ENCODE results near the gene TSACC.
"Not testable (repeated sequence)": the region's sequence is repeated elsewhere in the genome, so short reads cannot be mapped to it uniquely, and the experiment has no call there.

Gene TSACC

DNA sequence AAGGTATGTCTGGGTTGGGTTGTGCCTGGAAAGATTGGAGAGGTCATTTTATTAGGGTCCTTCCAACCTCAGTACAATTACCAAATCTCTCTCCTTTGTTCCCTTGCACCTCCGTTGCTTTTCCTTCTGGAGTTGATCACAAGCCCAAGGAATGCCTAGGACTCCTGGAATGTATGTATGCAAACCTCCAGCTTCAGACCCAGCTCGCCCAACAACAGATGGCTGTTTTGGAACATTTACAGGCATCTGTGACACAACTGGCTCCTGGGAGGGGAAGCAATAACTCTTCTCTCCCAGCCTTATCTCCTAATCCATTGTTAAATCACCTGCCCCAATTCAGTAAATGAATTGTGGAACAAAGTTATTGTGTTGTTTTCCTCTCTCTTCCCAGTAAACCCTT lies 8.3 kb downstream of the TSACC start:
- no peak for DNase-seq (ENCODE audit: low spot score)

DNA sequence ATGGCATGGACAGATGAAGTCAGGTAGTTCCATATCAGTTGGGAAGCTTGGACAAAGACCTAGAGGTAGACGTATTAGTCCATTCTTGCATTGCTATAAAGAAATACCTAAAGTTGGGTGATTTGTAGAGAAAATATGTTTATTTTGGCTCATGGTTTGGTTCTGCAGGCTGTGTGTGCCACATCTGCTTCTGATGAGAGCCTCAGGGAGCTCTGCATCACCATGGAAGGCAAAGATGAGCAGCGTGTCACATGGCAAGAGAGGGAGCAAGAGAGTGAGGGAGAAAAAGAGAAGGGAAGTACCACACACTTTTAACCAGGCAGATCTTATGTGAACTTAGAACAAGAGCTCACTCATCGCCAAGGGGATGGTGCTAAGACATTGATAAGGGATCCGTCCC lies 9.0 kb downstream of the TSACC start:
- no peak for DNase-seq (ENCODE audit: low spot score)

DNA sequence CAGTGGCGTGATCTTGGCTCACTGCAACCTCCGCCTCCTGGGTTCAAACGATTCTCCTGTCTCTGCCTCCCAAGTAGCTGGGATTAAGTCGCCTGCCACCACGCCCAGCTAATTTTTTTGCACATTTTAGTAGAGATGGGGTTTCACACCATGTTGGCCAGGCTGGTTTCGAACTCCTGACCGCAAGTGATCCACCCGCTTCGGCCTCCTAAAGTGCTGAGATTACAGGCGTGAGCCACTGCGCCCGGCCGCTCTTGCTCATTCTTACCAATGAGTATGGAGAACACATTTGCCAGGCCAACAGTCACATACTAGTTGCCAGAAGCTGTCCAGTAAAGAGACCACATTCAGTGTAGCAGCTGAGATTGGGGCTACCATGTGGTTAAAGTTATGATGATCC lies 14.2 kb downstream of the TSACC start:
- DNase-seq (ENCODE audit: low spot score): not testable (repeated sequence)

DNA sequence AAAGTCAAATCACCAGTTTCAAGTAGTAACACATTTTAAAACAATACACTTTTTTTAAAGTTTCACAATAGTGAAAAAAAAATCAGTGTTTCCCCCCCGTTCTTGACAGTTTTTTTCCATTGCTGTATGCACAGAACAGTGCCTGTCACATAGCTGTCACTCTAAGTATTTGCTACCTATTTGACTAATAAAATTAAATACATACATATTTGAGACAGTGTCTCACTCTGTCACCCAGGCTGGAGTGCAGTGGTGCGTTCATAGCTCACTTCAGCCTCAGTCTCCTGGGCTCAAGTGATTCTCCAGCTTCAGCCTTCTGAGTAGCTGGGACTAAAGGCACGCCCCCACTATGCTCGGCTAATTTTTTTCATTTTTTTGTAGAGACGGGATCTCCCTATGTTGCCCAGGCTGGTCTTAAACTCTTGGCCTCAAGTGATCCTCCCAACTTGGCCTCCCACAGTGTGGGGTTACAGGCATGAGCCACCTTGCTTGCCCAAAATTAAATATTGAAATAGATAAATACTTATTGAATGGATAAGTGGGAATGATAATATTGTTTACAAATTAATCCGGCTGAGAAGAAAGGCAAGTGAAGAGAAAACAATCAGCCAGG lies 18.0 kb downstream of the TSACC start:
- no peak for DNase-seq (ENCODE audit: low spot score)

DNA sequence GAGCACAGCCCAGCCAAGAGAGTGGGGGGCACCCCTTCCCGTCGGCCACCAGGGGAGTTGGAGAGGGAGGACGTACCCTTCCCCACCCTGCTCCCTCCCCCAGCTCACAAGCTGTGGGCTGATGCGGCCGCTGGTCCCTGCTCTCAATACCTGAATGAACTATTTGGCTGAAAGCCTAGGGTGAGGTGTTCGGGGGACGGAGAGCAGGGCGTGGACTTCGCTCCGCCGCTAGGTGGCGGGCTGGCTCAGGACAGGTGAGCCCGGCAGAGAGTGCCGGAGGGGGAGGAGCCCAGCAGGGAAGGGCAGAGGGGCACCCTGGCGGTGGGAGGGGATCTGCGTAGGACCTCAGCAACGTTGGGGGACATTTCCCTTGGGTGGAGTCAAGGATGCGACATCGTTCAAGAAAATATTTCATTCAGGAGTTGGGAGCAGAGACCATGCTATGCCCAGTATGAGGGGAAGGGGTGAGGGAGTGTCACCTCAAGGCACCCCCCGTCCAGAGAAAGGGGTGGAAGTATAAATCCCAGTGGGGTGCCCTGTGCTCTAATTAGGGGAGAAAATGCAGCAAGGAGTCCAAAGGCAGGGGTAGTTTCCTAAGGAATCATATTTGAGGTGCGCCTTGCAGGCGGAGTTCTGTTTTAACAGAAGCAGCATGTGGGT lies 18.7 kb downstream of the TSACC start:
- peak; percentile 74 for DNase-seq (ENCODE audit: low spot score)

DNA sequence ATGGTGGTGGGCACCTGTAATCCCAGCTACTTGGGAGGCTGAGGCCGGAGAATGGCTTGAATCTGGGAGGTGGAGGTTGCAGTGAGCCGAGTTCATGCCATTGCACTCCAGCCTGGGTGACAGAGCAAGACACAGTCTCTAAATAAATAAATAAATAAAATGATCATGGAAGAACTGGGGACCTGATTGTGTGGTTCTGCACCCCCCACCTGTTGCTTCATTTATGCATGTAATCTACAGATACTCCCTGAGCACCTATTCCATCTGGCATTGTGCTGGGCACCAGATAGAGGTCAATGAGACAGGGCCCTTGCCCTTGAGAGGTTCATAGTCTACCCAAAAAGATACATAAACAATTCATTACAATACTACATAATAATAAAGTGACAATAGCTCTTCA lies 19.7 kb downstream of the TSACC start:
- no peak for DNase-seq (ENCODE audit: low spot score)

DNA sequence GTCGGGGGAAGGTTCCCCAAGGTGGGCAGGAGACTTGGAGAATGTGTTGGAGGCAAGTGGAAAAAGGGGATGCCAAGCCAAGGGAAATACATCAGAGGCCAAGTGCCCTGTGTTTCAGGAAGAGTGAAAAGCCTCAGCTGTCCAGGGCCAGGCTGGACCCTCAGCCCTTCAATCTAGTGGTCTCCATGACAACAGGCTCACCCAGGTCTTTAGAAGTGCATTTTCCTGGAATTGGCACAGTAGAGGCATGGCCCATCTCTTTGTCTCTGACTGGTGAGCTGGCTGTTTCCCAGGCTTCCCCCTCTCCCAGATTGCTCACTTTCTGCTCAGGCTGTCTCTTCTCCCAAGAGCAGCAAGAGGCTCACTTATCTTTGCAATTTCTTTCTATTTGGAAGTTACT lies 20.3 kb downstream of the TSACC start:
- no peak for DNase-seq (ENCODE audit: low spot score)

DNA sequence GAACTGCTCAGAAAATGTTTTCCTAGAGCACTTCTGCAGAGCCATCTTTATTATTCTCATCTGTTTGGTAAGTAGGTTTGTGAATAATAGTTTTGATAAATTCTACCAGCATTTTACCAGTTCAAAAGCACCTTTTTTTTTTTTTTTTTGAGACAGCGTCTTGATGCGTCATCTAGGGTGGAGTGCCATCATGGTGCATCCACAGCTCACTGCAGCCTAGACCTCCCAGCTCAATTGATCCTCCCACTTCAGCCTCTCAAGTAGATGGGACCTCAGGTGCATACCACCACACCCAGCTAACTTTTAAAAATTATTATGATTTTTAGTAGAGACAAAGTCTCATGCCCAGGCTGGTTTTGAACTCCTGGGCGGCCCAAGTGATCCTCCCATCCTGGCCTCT lies 20.9 kb downstream of the TSACC start:
- DNase-seq (ENCODE audit: low spot score): no peak

DNA sequence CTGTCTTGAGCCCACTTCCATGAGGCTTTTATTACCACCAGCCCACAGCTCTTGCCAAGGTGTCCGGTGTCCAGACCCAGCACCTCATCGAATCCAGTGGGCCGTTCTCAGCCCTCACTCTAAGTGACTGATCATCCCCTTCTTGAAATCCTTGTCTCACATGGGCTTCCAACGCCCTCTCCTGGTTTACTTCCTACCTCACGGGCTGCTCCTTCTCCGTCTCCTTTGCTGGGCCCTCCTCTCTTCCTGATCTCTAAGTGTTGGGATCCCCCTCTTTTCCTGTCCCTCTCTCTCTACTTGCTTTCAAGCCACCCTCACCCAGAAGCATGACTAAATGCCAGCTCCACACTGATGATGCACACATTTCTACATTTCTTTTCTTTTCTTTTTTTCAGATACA lies 21.6 kb downstream of the TSACC start:
- DNase-seq (ENCODE audit: low spot score): no peak

DNA sequence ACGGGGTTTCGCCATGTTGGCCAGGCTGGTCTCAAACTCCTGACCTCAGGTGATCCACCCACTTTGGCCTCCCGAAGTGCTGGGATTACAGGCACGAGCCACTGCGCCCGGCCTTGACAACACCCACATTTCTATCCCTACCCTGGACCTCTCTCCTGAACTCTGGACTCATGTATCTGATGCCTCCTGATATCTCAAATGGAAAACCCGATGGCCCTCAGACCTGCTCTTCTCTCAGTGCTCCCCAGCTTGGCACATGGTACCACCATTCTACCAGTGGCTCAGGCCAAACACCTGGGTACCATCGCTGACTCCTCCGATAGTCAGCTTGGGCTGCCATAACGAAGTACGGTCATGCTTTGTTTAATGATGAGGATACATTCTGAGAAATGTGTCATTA lies 22.2 kb downstream of the TSACC start:
- no peak for DNase-seq (ENCODE audit: low spot score)

DNA sequence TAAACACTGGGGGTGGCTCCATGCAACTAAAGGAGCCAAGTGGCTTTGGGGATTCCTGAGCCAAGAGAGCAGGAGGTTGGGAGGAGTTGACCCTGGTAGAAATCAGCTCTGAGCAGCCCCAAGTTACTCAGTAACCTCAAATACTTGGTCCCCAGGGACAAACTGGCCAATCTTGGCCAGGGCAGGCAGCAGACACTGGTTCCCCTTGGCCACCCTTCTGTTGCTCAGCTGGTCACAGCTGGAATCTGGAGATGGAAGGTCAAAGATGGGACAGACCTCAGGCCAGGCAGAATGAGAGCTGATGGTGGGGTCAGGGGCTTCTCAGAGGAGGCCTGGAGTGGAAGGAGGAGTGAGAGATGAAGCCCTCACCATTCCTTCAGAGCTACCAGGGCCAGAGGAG lies 27.4 kb downstream of the TSACC start:
- no peak for DNase-seq (ENCODE audit: low spot score)

DNA sequence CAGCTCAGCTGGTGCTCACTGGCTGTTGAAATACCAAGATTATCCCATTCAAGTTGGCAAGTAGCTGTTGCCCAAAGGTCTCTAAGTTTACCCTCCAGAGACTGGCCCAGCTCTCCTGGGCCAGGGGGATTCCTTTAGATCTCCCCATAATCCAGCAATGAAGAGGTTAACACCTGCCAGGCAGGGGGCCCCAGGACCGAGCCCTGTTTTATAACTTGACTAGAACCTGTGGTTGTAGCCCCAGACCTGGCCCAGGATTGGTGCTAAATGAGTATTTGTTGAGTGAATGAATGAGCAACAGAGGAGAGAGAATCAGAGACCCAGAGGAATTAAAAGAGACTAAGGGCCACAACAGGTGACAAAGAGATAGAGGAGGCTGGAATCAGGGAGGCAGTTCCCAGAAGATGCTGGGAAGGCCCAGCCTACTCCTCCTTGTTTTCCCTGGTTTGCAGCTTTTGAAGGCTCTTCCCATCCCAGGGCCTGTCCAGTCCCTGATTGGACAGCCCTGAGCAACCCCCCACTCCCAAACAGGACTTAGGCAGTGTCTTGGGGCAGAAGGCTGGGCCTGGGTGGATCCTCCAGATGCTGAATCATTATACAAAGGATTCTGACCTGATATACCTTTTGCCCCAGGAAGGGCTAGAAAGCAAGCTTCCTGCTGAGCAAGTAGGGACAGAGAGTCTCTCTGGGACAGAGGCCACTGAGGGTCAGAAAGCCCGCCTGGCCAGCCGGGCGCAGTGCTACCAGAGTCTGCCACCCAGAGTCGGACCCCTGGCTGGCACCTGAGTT lies 28.2 kb downstream of the TSACC start:
- no peak for DNase-seq (ENCODE audit: low spot score)

DNA sequence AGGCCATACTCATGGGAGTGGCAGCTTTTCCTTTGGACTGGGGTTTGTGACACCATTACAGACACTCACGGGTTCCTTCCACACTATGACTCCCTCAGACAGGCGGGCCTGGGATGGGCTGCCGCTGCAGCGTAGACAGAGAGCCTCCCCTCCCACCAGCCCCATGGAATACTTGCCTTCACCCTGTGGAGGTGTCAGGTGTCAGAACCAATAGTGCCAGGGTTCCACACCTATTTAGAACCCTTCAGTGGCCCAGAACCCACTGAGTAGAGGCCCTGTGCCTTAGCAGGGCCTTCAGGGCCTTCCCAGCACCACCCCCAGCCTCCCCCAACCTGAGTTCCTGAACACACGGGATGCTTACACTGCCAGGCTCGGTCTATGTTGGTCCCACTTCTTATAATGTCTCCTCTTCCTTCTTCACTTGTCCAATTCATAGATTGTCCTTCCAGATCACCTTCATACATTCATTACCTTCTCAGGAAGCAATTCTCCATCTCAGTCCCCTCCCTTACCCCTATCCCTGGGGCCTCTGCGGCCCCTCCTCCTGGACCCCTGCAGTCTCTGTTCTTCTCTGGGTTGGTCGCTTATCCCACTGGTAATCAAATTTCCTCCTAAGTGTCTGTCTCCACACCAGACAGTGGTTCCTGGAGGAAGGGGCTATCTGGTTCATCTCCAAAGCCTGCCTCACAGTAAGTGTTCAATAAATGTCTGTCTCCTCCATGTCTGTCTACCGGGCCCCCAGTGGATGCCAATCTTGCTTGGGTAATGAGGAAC lies 29.2 kb downstream of the TSACC start:
- DNase-seq (ENCODE audit: low spot score): no peak

DNA sequence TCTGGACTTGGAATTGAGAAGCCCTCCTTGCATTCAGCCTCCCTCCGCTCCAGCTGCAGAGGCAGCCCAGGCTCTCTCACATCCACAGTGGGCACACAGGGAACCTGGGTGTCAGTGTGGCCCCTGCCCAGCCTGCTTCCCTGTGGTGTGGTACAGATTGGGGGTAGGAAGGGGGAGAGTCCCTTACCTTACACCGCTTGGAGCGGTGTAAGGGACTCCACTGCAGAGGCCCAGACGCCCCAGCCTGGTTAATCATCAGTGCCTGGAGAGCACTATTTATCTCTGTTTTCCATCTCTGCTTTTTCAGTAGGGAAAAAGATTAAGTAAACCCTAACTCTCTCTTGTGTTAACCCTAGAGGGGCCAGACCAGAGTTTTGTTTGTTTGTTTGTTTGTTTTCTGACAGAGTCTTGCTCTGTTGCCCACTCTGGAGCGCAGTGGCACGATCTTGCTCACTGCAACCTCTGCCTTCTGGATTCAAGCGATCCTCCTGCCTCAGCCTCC lies 29.9 kb downstream of the TSACC start:
- no peak for DNase-seq (ENCODE audit: low spot score)

DNA sequence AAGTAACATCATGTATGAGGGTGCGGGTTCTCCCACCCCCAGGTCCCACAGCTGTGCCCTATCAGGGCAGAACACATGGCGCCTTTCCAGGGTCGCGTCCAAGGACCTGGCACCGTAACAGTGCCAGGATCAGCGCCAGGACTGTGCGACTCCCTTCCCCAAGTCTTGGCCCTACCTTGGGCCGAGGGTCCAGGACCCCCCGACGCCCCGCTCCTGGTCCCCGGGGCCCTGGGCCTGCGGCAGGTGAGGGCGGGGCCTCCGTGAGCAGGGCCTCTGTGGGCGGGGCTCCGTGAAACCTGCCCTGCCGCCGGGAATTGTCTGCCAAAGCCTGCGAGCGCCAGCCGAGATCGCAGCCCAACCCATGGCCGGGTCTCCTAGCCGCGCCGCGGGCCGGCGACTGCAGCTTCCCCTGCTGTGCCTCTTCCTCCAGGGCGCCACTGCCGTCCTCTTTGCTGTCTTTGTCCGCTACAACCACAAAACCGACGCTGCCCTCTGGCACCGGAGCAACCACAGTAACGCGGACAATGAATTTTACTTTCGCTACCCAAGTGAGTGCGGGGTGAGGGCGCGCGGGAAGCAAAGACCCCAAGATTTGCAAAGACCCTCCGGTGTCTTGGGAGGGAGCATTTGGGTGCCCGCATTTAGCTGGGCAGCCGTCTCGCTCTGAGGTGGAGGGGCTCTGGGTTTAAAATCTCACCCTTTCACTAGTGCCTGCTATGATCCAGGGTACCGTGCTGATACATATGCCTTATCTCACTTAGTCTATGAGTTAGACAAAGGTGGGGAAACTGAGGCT lies 30.8 kb downstream of the TSACC start, which contains the start of gene RHBG:
Gene RHBG, plus strand, starts transcription at position 323 of the 796 bp plus-strand sequence. Its CDS starts 39 bp downstream, at position 362.
- no peak for DNase-seq (ENCODE audit: low spot score)

DNA sequence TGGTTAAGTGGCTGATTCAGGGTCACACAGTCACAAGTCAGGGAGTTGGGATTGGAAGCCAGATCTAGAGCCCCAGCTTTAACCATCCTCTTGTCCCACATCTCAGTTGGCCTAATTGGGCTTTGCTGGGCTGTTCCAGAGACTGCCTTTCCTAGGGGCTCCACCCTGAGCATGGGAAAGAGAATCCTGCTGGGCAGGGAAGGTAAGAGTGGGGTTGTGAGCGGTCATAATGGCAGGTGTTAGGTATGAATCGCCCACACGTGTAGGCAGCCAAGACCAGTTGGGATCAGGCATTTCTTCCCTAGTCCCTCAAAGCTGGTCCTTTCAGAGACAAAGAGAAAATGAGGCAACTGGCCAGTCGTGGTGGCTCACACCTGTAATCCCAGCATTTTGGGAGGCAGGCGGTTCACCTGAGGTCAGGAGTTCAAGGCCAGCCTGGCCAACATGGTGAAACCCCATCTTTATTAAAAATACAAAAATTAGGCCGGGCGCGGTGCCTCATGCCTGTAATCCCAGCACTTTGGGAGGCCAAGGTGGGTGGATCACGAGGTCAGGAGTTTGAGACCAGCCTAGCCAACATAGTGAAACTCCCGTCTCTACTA lies 31.5 kb downstream of the TSACC start:
- not testable (repeated sequence) for DNase-seq (ENCODE audit: low spot score)

DNA sequence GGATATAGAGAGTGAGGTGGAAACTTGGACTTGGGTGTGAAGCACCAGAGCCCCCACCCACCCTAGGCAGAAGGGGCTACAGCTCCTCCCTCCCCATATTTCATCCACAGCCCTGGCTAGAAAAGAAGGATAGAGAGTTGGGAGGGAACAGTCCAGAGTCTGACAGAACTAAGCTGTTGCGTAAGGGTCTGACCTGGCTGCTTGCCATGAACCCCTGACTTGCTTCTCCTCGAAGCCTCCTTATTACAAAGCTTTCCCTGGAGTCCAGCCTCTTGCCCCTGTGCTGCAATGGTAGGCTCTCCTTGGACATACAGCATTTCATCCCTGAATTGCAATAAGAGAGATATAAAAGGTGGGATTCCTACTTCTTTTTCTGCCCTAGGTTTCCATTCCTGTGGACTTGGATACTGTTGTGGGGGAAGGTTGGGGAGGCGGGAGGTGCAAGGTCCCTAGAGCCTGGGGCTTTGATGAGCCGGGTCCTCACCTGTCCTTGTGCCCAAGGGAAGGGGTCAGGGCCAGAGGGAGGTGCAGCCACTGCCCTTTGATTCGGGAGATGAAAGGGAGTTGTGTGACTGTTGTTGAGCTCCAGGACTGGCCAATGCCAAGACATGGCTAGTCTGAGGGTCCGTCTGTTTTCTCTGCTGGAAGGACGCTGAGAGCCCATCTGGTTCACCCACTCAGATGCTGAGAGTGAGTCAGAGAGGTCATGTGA lies 33.4 kb downstream of the TSACC start:
- DNase-seq (ENCODE audit: low spot score): no peak

DNA sequence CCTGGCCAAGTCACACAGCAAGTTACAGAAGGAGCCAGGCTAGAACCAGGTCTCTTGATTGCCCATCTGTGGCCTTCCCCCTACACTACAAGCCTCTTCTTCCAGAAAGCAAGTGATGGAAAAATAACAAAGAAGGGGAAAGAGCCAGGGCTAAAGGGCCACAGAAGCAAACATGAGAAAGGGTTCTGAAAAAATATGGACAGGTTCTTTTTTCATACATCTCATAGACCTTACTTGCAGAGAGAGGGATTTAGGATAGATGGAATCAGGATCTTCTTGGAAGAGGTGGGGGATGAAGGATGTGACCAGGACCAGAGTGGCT lies 33.9 kb downstream of the TSACC start:
- no peak for DNase-seq (ENCODE audit: low spot score)

DNA sequence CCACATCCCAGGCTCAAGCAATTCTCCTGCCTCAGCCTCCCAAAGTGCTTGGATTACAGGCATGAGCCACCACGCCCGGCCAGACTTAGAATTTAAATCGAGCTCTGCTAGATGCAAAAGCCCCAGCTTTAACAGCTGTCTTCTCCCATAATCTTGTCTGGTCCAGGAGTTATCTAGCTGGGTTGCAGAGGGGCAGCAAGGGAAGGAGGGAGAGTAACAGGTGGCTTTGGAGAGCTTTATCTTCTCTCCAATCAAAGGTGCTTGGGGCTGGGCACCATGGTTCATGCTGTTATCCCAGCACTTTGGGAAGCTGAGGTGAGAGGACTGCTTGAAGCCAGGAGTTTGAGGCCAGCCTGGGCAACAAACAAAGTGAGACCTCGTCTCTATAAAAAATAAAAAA lies 34.5 kb downstream of the TSACC start:
- DNase-seq (ENCODE audit: low spot score): no peak

DNA sequence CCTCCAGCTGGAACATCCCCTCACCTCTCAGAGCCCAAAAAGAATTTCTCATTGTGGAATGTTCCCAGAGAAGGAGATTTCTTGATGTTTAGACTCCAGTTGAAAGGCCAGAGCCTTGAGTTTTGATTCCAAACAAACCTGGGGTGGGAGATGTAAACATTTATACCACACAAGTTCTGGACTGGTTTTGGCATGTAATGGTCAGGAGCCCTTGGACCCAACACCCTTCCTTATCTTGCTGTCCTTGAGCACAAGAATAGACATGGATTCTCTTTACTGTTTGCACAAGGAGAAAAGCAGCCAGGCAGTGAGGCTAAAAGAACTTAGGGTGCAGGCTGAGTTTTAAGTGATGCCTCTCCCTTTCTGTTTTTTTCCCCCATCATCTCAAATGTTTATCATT lies 35.2 kb downstream of the TSACC start:
- no peak for DNase-seq (ENCODE audit: low spot score)

DNA sequence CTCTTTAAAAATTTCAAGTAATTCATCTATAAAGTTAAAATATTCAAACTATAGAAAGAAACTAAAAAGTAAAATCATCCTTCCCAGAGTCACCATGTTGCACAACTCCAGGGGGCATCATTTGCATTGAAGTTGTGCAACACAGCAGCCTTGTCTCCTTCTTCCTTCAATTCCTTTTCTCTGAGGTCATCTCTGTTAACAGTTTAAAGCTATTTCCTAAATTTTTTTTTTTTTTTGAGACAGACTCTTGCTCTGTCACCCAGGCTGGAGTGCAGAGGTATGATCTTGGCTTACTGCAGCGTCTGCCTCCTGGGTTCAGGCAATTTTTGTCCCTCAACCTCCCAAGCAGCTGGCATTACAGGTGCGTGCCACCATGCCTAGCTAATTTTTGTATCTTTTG lies 37.8 kb downstream of the TSACC start:
- no peak for DNase-seq (ENCODE audit: low spot score)
